Body of pancreas (tissue), 4 donors: Measurements from ENCODE around the gene RASGRF1. TPM values are rescaled to one million over a fixed set of nuclear protein-coding genes. Genes with fewer than 3 reads are reported as not detected.
A peak's percentile ranks its signal among the peaks of the same experiment; 100 is the strongest.

Experiments
- ATAC-seq: fragments of 150-250 bp; one replicate; pipeline ENCODE4 v1.9.1; 2016
- DNase-seq, 4 donors: peaks; one replicate each; pipeline ENCODE4 v3.0.0-alpha.2; 2019
- H3K27ac ChIP-seq, 4 donors: fragments of 200-600 bp; sonication (generic); 1 replicate in 3 of 4; 2 replicates in 1 of 4; pipeline versions ENCODE4 v1.5.1 to v1.6.1; 2016 to 2019; ENCODE audit warnings: mild to moderate bottlenecking in 1 of 4, mixed read lengths in 1 of 4, moderate library complexity in 1 of 4
- H3K27me3 ChIP-seq, 2 donors: fragments of 200-600 bp; sonication (generic); one replicate each; pipeline ENCODE4 v1.6.0; 2016; ENCODE audit warnings: mild to moderate bottlenecking in 1 of 2
- H3K36me3 ChIP-seq, 2 donors: fragments of 200-600 bp; sonication (generic); replicated peaks in 1 of 2; 2 replicates each; pipeline ENCODE4 v1.5.1; 2016; ENCODE audit warnings: low read depth in 2 of 2; ENCODE audit not compliant: insufficient read depth in 1 of 2
- H3K4me1 ChIP-seq: fragments of 200-600 bp; sonication (generic); one replicate; pipeline ENCODE4 v1.6.0; 2016
- H3K4me3 ChIP-seq, 2 donors: fragments of 200-600 bp; sonication (generic); 1 replicate in 1 of 2; 2 replicates in 1 of 2; pipeline ENCODE4 v1.5.1; 2016 to 2019
- H3K9me3 ChIP-seq, 3 donors: fragments of 200-600 bp; sonication (generic); 1 replicate in 2 of 3; 2 replicates in 1 of 3; pipeline ENCODE4 v1.5.1; 2016
- CTCF ChIP-seq, 7 experiments: fragments of 450-650 bp in 4 of 7; fragments of 200-600 bp in 3 of 7; sonication (generic) in 3 of 7; IDR thresholded peaks; one replicate each; pipeline ENCODE4 v1.5.1; 2016 to 2019; ENCODE audit warnings: antibody characterized with exemption in 7 of 7
- POLR2A ChIP-seq, 3 donors: fragments of 450-650 bp; IDR thresholded peaks; one replicate each; pipeline ENCODE4 v1.6.1; 2016; ENCODE audit warnings: antibody characterized with exemption in 3 of 3, mild to moderate bottlenecking in 2 of 3
- WGBS, 2 donors: methylation state at CpG; one replicate each; pipeline ENCODE4 v1.1.5; 2017; 5-methylcytosine and 5-hydroxymethylcytosine counted together
- intact Hi-C: fragments of 100-400 bp; cut with DNase I; formaldehyde crosslinking; loops from one replicate; pipeline ENCODE4 v1.15.1; 2023
- total RNA-seq, 2 donors: library from RNA; depleted of rRNA; stranded (reverse); fragments of >200 nt; gene quantifications; one replicate each; pipeline ENCODE4 v1.1.0, GENCODE V29; 2016

RASGRF1 gene
- total RNA-seq, 2 donors from 2014 or later = 1.0 to 3.6 TPM

GRCh38 chr15:78968114-78968513 is 122.5 kb downstream of the RASGRF1 start:
- peaks cover 40% of the 10 kb centered on the region for H3K4me1 ChIP-seq
- no peaks in the 10 kb centered on the region for H3K9me3 ChIP-seq
- TF ChIP-seq POLR2A (IDR thresholded peaks at IDR 0.05) (no peak), CTCF (IDR thresholded peaks at IDR 0.05) (no peak)
- H3K4me3 ChIP-seq = no peak overlapping the region
- ATAC-seq = no peak
- whole genome bisulfite sequencing, 2 donors = 30 to 51% methylated on average over 2 of the region's 2 CpGs
- no peaks in the 10 kb centered on the region for H3K36me3 ChIP-seq
- H3K27me3 ChIP-seq = no peaks in the 10 kb centered on the region
- DNase-seq = no peak
- intact Hi-C loops = no loop called here
- peak overlapping the region in 3 of 4 donors; percentile 30 to 70 (median 58) for H3K27ac ChIP-seq

GRCh38 chr15:78960308-78960707 is 130.3 kb downstream of the RASGRF1 start:
- no peak overlapping the region for H3K4me3 ChIP-seq
- H3K36me3 ChIP-seq = no peaks in the 10 kb centered on the region
- no peaks in the 10 kb centered on the region for H3K27me3 ChIP-seq
- WGBS, 2 donors = 94 to 100% methylated on average over 2 to 6 of the region's 6 CpGs
- no peak for DNase-seq
- ATAC-seq = no peak
- H3K27ac ChIP-seq = no peak overlapping the region
- H3K9me3 ChIP-seq = no peaks in the 10 kb centered on the region
- TF ChIP-seq CTCF (IDR thresholded peaks at IDR 0.05) = no peak
- no peak for TF ChIP-seq POLR2A (IDR thresholded peaks at IDR 0.05)
- intact Hi-C loops = no loop called here
- H3K4me1 ChIP-seq = peaks cover 8% of the 10 kb centered on the region

- intact Hi-C loops = no loop called here
- no peaks in the 10 kb centered on the region for H3K36me3 ChIP-seq
- H3K4me3 ChIP-seq = no peak overlapping the region
- TF ChIP-seq POLR2A (IDR thresholded peaks at IDR 0.05) = no peak
- no peak for TF ChIP-seq CTCF (IDR thresholded peaks at IDR 0.05)
- H3K9me3 ChIP-seq = no peaks in the 10 kb centered on the region
- H3K27me3 ChIP-seq = no peaks in the 10 kb centered on the region
- ATAC-seq (no peak), DNase-seq (no peak)
- no peak overlapping the region for H3K27ac ChIP-seq
- H3K4me1 ChIP-seq = peaks cover 8% of the 10 kb centered on the region
- 96% methylated on average over 10 of the region's 10 CpGs for WGBS, 2 donors
Measured at GRCh38 chr15:78959360-78959759, 131.2 kb downstream of the RASGRF1 start.

GRCh38 chr15:78957416-78958093 is 133.0 kb downstream of the RASGRF1 start:
- peaks cover 9% of the 10 kb centered on the region for H3K4me1 ChIP-seq

More at GRCh38 chr15:78957416-78958093, 133.0 kb downstream of the RASGRF1 start:
- WGBS, 2 donors = 84% methylated on average over 7 to 9 of the region's 9 CpGs
- Histone ChIP-seq H3K27ac (no peak overlapping the region), H3K4me3 (no peak overlapping the region), H3K9me3 (no peaks in the 10 kb centered on the region), H3K36me3 (no peaks in the 10 kb centered on the region), H3K27me3 (no peaks in the 10 kb centered on the region)
- intact Hi-C loops = no loop called here
- ATAC-seq = no peak
- no peak for DNase-seq
- TF ChIP-seq CTCF (IDR thresholded peaks at IDR 0.05) (no peak), POLR2A (IDR thresholded peaks at IDR 0.05) (no peak)
